A673 (cell line): Measurements from ENCODE around the gene PCNX1.

Source experiments
- CTCF ChIP-seq: fragments of 300-800, 200-600 bp; sonication (generic); conservative IDR thresholded peaks from 2 replicates; pipeline ENCODE4 v1.5.1; 2017; ENCODE audit warnings: low read depth, mild to moderate bottlenecking, antibody characterized with exemption, low read length, moderate library complexity, mixed read lengths
- EZH2 ChIP-seq: fragments of 200-600 bp; sonication (generic); IDR thresholded peaks from 2 replicates; pipeline ENCODE4 v1.6.1; 2017; ENCODE audit warnings: borderline replicate concordance, low read depth, mild to moderate bottlenecking, mixed read lengths, antibody characterized with exemption, low read length; ENCODE audit not compliant: poor library complexity, severe bottlenecking

- TF ChIP-seq CTCF (no peak), EZH2 (no peak)
Measured at GRCh38 chr14:71056168-71056567, 148.9 kb downstream of the PCNX1 start.
